Eye (tissue), 1 donor: Measurements from ENCODE around the gene PRRT1B.
"Not testable (repeated sequence)": the region's sequence is repeated elsewhere in the genome, so short reads cannot be mapped to it uniquely, and the experiment has no call there.

Experiments used
- DNase-seq: peaks from one replicate; pipeline ENCODE4 v3.0.0-alpha.2; 2015

The PRRT1B gene

GRCh38 chr9:131545003-131545785, at the start of gene PRRT1B:
PRRT1B (plus strand) TSS chr9:131545523; CDS start chr9:131545616, 93 bp downstream.
- peak; percentile 42 for DNase-seq

GRCh38 chr9:131495785-131496184, 49.5 kb upstream of the PRRT1B start:
- DNase-seq, result no peak

- DNase-seq, result no peak
Observed at GRCh38 chr9:131496844-131497405, 48.4 kb upstream of the PRRT1B start.

GRCh38 chr9:131499254-131499767, 46.0 kb upstream of the PRRT1B start:
- no peak for DNase-seq

- no peak for DNase-seq
Observed at GRCh38 chr9:131500377-131500776, 44.9 kb upstream of the PRRT1B start.

- DNase-seq, result no peak
Observed at GRCh38 chr9:131500939-131501541, 44.3 kb upstream of the PRRT1B start.

GRCh38 chr9:131502781-131503625, 42.3 kb upstream of the PRRT1B start, which contains the start of gene POMT1:
POMT1 (plus strand) TSS chr9:131502918; CDS start chr9:131504219, 1,301 bp downstream.
- DNase-seq, result peak; percentile 95

GRCh38 chr9:131503626-131504465, 41.5 kb upstream of the PRRT1B start:
- DNase-seq, result no peak

- no peak for DNase-seq
Observed at GRCh38 chr9:131505012-131505411, 40.3 kb upstream of the PRRT1B start.

- DNase-seq, result no peak
Observed at GRCh38 chr9:131511416-131511815, 33.9 kb upstream of the PRRT1B start.

- DNase-seq, result no peak
Observed at GRCh38 chr9:131511880-131512279, 33.4 kb upstream of the PRRT1B start.

- no peak for DNase-seq
Observed at GRCh38 chr9:131513177-131513576, 32.1 kb upstream of the PRRT1B start.

- not testable (repeated sequence) for DNase-seq
Observed at GRCh38 chr9:131515559-131516031, 29.7 kb upstream of the PRRT1B start.

- DNase-seq, result no peak
Observed at GRCh38 chr9:131516100-131516499, 29.2 kb upstream of the PRRT1B start.

- DNase-seq, result no peak
Observed at GRCh38 chr9:131516930-131517329, 28.4 kb upstream of the PRRT1B start.

- no peak for DNase-seq
Observed at GRCh38 chr9:131517761-131518190, 27.5 kb upstream of the PRRT1B start.

- DNase-seq, result no peak
Observed at GRCh38 chr9:131518553-131518952, 26.8 kb upstream of the PRRT1B start.

GRCh38 chr9:131520503-131520902, 24.8 kb upstream of the PRRT1B start:
- no peak for DNase-seq

GRCh38 chr9:131521203-131521602, 24.1 kb upstream of the PRRT1B start:
- no peak for DNase-seq

GRCh38 chr9:131521822-131522221, 23.5 kb upstream of the PRRT1B start:
- DNase-seq, result no peak

- no peak for DNase-seq
Observed at GRCh38 chr9:131522257-131523085, 22.9 kb upstream of the PRRT1B start.
